B cell (primary cell): ENCODE data around the gene PGM2. TPM values are rescaled to one million over a fixed set of nuclear protein-coding genes. Genes with fewer than 3 reads are reported as not detected.

Experiments used
- ATAC-seq: fragments of 200-7000 bp; cut with Tn5 transposase; one replicate; pipeline ENCODE4 v1.10.0; 2021; ENCODE audit warnings: low read depth, mild to moderate bottlenecking, moderate number of reproducible peaks, moderate library complexity
- CTCF ChIA-PET: fragments of 350-600 bp; sonication (Branson Sonifier 250); formaldehyde crosslinking; loops from one replicate; lab custom pipeline; 2021; ENCODE audit warnings: antibody characterized with exemption, inconsistent platforms; lab: Charles Lee
- POLR2A ChIA-PET: fragments of 350-600 bp; sonication (Branson Sonifier 250); formaldehyde crosslinking; loops from one replicate; lab custom pipeline; 2021; ENCODE audit warnings: antibody characterized with exemption; lab: Charles Lee
- DNase-seq: peaks from one replicate; pipeline ENCODE4 v3.0.0; 2013
- H2AFZ ChIP-seq: 2 replicates; pipeline ENCODE4 v1.6.1; 2012; ENCODE audit warnings: mild to moderate bottlenecking, low read depth, low read length; ENCODE audit not compliant: insufficient read depth, poor library complexity, severe bottlenecking
- H3K27ac ChIP-seq, 2 donors: 1 replicate in 1 of 2; 2 replicates in 1 of 2; pipeline ENCODE4 v1.5.1; 2012 to 2013; ENCODE audit warnings: low read length in 2 of 2, mild to moderate bottlenecking in 2 of 2, moderate library complexity in 1 of 2
- H3K27me3 ChIP-seq, 4 experiments: fragments of 200-600 bp in 1 of 4; sonication (generic) in 1 of 4; replicated peaks in 1 of 4; 1 replicate in 2 of 4; 2 replicates in 2 of 4; pipeline versions ENCODE4 v1.6.1 to v1.7.0; 2013 to 2016; ENCODE audit warnings: low read length in 3 of 4, mild to moderate bottlenecking in 2 of 4, mixed read lengths in 1 of 4, moderate library complexity in 1 of 4; ENCODE audit not compliant: insufficient read depth in 4 of 4, control insufficient read depth in 3 of 4; ENCODE audit errors: control extremely low read depth in 1 of 4
- H3K36me3 ChIP-seq, 2 experiments: replicated peaks in 1 of 2; 1 replicate in 1 of 2; 2 replicates in 1 of 2; pipeline versions ENCODE4 v1.6.1 to v1.7.1; 2013; ENCODE audit warnings: low read length in 1 of 2; ENCODE audit not compliant: insufficient read depth in 2 of 2, control insufficient read depth in 1 of 2; ENCODE audit errors: control extremely low read depth in 1 of 2, extremely low read depth in 1 of 2
- H3K4me1 ChIP-seq, 2 donors: fragments of 200-600 bp in 1 of 2; sonication (generic) in 1 of 2; 1 replicate in 1 of 2; 2 replicates in 1 of 2; pipeline versions ENCODE4 v1.5.1 to v1.6.1; 2013 to 2017; ENCODE audit warnings: low read length in 2 of 2; ENCODE audit not compliant: control insufficient read depth in 2 of 2, insufficient read depth in 2 of 2
- H3K4me2 ChIP-seq: replicated peaks from 2 replicates; pipeline ENCODE3; 2012; ENCODE audit warnings: mild to moderate bottlenecking, low read depth, low read length; ENCODE audit not compliant: poor library complexity, severe bottlenecking
- H3K4me3 ChIP-seq, 5 experiments: fragments of 200-600 bp in 1 of 5; sonication (generic) in 1 of 5; 1 replicate in 3 of 5; 2 replicates in 2 of 5; pipeline versions ENCODE4 v1.5.1 to v1.7.0; 2011 to 2016; ENCODE audit warnings: low read length in 4 of 5, mild to moderate bottlenecking in 4 of 5, low read depth in 2 of 5, control low read depth in 1 of 5, moderate library complexity in 1 of 5; ENCODE audit not compliant: insufficient read depth in 1 of 5; ENCODE audit errors: control extremely low read depth in 1 of 5, extremely low read depth in 1 of 5
- H3K79me2 ChIP-seq: fragments of 200-600 bp; sonication (generic); one replicate; pipeline ENCODE4 v1.6.0; 2016; ENCODE audit warnings: low read length; ENCODE audit not compliant: control insufficient read depth, insufficient read depth
- H3K9ac ChIP-seq: fragments of 200-600 bp; sonication (generic); 2 replicates; pipeline ENCODE4 v1.6.1; 2017; ENCODE audit warnings: mild to moderate bottlenecking, low read length, moderate library complexity
- H3K9me3 ChIP-seq, 3 donors: one replicate each; pipeline versions ENCODE4 v1.6.1 to v1.7.1; 2013; ENCODE audit warnings: low read length in 2 of 3; ENCODE audit not compliant: control insufficient read depth in 2 of 3, insufficient read depth in 1 of 3; ENCODE audit errors: control extremely low read depth in 1 of 3
- H4K20me1 ChIP-seq: 2 replicates; pipeline ENCODE4 v1.6.0; 2012; ENCODE audit warnings: mild to moderate bottlenecking, low read length; ENCODE audit not compliant: insufficient read depth, control insufficient read depth, poor library complexity, severe bottlenecking
- H3K27ac Mint-ChIP-seq: one replicate; pipeline ENCODE4 v1.8.0; 2021; ENCODE audit warnings: mixed read lengths
- H3K27me3 Mint-ChIP-seq: one replicate; pipeline ENCODE4 v1.8.0; 2021; ENCODE audit warnings: mixed read lengths
- H3K4me1 Mint-ChIP-seq: one replicate; pipeline ENCODE4 v1.8.0; 2021; ENCODE audit warnings: mixed read lengths
- H3K4me3 Mint-ChIP-seq: one replicate; pipeline ENCODE4 v1.8.0; 2021; ENCODE audit warnings: mixed read lengths
- H3K9me3 Mint-ChIP-seq: one replicate; pipeline ENCODE4 v1.8.0; 2022; ENCODE audit warnings: mixed read lengths; ENCODE audit not compliant: insufficient read depth
- CTCF ChIP-seq: fragments of 200-600 bp; IDR thresholded peaks from one replicate; pipeline ENCODE4 v1.8.0; 2022; ENCODE audit warnings: antibody characterized with exemption, mild to moderate bottlenecking
- EZH2 ChIP-seq: IDR thresholded peaks from 2 replicates; pipeline ENCODE4 v1.6.1; 2012; ENCODE audit warnings: borderline replicate concordance, low read depth, mild to moderate bottlenecking, moderate library complexity, low read length; ENCODE audit not compliant: insufficient read depth, poor library complexity, severe bottlenecking
- WGBS: methylation state at CpG from one replicate; pipeline ENCODE4 v1.1.5; 2013; ENCODE audit warnings: missing lambda C conversion rate; ENCODE audit not compliant: insufficient coverage; 5-methylcytosine and 5-hydroxymethylcytosine counted together
- intact Hi-C: fragments of 100-400 bp; cut with micrococcal nuclease; formaldehyde crosslinking; loops from one replicate; pipeline ENCODE4 v1.10.0; 2022
- polyA plus RNA-seq: library from polyadenylated mRNA; depleted of rRNA; stranded (reverse); fragments of >200 nt; gene quantifications from 2 replicates; pipeline ENCODE4 v1.2.3, GENCODE V29; 2012
- total RNA-seq, 2 donors: library from RNA; stranded (reverse); fragments of 120-200 nt in 1 of 2; gene quantifications; 1 replicate in 1 of 2; 2 replicates in 1 of 2; pipeline versions ENCODE4 v1.2.3 to v1.2.4, GENCODE V29; 2013 to 2022

PGM2 gene
- total and polyA plus RNA-seq, 2 donors (not counting 1 experiment from before 2014, with no cell fraction given) = 5.3 to 20.9 TPM

- Histone ChIP-seq H3K9ac (no peak overlapping the region), H3K4me1 (no peaks in the 10 kb centered on the region), H3K27me3 (no peaks in the 10 kb centered on the region), H3K79me2 (no peaks in the 10 kb centered on the region), H3K27ac (no peak overlapping the region), H4K20me1 (no peaks in the 10 kb centered on the region), H2AFZ (no peak overlapping the region), H3K9me3 (peaks cover 0 to 6% (median 2%) of the 10 kb centered on the region in 3 donors), H3K4me3 (no peak overlapping the region), H3K36me3 (no peaks in the 10 kb centered on the region), H3K4me2 (no peak overlapping the region)
- no peak overlapping the region for H3K4me3 Mint-ChIP-seq
- no peak for TF ChIP-seq EZH2
- peak; percentile 73 for TF ChIP-seq CTCF
- DNase-seq (peak; percentile 45), ATAC-seq (no peak)
- intact Hi-C loops = loop anchor here (1.0 kb wide), 1 partner anchor 190 kb away; no protein-coding TSS in a partner anchor
- no peaks in the 10 kb centered on the region for H3K4me1 Mint-ChIP-seq
- peaks cover 2% of the 10 kb centered on the region for H3K9me3 Mint-ChIP-seq
- H3K27ac Mint-ChIP-seq = no peak overlapping the region
- ChIA-PET POLR2A (no interaction called here), CTCF (interaction anchor here (0.7 to 2.6 kb wide), 4 partner anchors 87 to 919 kb away, joined by 3 to 43 read pairs (median 6); no protein-coding TSS in a partner anchor)
- H3K27me3 Mint-ChIP-seq = peaks cover 21% of the 10 kb centered on the region
Observed at GRCh38 chr4:37793562-37793961, 32.9 kb upstream of the PGM2 start.

- H3K4me3 Mint-ChIP-seq = no peak overlapping the region
- intact Hi-C loops = no loop called here
- no peaks in the 10 kb centered on the region for H3K27me3 ChIP-seq
- H4K20me1 ChIP-seq = no peaks in the 10 kb centered on the region
- peaks cover 2% of the 10 kb centered on the region for H3K9me3 Mint-ChIP-seq
- H3K4me1 ChIP-seq = no peaks in the 10 kb centered on the region
- ATAC-seq (no peak), DNase-seq (no peak)
- H3K27ac Mint-ChIP-seq = no peak overlapping the region
- POLR2A ChIA-PET = no interaction called here
- TF ChIP-seq CTCF = no peak
- no peak for TF ChIP-seq EZH2
- no peak overlapping the region for H2AFZ ChIP-seq
- peaks cover 0 to 6% (median 2%) of the 10 kb centered on the region in 3 donors for H3K9me3 ChIP-seq
- no CpG with 5 or more reads among the region's 2 CpGs for WGBS
- CTCF ChIA-PET = interaction anchor here (1.3 to 2.6 kb wide), 6 partner anchors 10 to 241 kb away, joined by 3 to 43 read pairs (median 4); no protein-coding TSS in a partner anchor
- no peaks in the 10 kb centered on the region for H3K4me1 Mint-ChIP-seq
- H3K27ac ChIP-seq = no peak overlapping the region
- H3K27me3 Mint-ChIP-seq = peaks cover 16% of the 10 kb centered on the region
- no peak overlapping the region for H3K4me2 ChIP-seq
- no peak overlapping the region for H3K9ac ChIP-seq
- no peak overlapping the region for H3K4me3 ChIP-seq
- no peaks in the 10 kb centered on the region for H3K36me3 ChIP-seq
- H3K79me2 ChIP-seq = no peaks in the 10 kb centered on the region
Observed at GRCh38 chr4:37794056-37794455, 32.4 kb upstream of the PGM2 start.
